HG02642 (cell line): ENCODE data around the gene BIRC3.
"Not testable (repeated sequence)": the region's sequence is repeated elsewhere in the genome, so short reads cannot be mapped to it uniquely, and the experiment has no call there.

Experiments used
- ATAC-seq: cut with Tn5 transposase; IDR thresholded peaks from one replicate; pipeline ENCODE4 v1.9.1; 2021; ENCODE audit warnings: mild to moderate bottlenecking; ENCODE audit not compliant: unreplicated experiment, poor library complexity

BIRC3 gene

GRCh38 chr11:102320679-102321078, 3.4 kb downstream of the BIRC3 start:
- ATAC-seq: no peak

- no peak for ATAC-seq
Observed at GRCh38 chr11:102322560-102322959, 5.3 kb downstream of the BIRC3 start.

GRCh38 chr11:102323542-102324251, 6.4 kb downstream of the BIRC3 start:
- ATAC-seq: no peak

- no peak for ATAC-seq
Observed at GRCh38 chr11:102325088-102325487, 7.8 kb downstream of the BIRC3 start.

GRCh38 chr11:102328748-102329147, 11.5 kb downstream of the BIRC3 start:
- no peak for ATAC-seq

GRCh38 chr11:102330231-102330630, 12.9 kb downstream of the BIRC3 start:
- ATAC-seq: no peak

GRCh38 chr11:102331341-102331740, 14.1 kb downstream of the BIRC3 start:
- ATAC-seq: no peak

GRCh38 chr11:102332611-102332994, 15.3 kb downstream of the BIRC3 start:
- ATAC-seq: no peak

GRCh38 chr11:102338479-102339010, 21.3 kb downstream of the BIRC3 start:
- ATAC-seq: no peak

GRCh38 chr11:102341311-102341710, 24.0 kb downstream of the BIRC3 start:
- ATAC-seq: not testable (repeated sequence)

- ATAC-seq: peak; percentile 39
Observed at GRCh38 chr11:102341844-102342318, 24.6 kb downstream of the BIRC3 start.

GRCh38 chr11:102343809-102344208, 26.5 kb downstream of the BIRC3 start:
- no peak for ATAC-seq

GRCh38 chr11:102345904-102346303, 28.6 kb downstream of the BIRC3 start:
- no peak for ATAC-seq

- ATAC-seq: no peak
Observed at GRCh38 chr11:102346456-102346747, 29.1 kb downstream of the BIRC3 start.

GRCh38 chr11:102346748-102347461, 29.6 kb downstream of the BIRC3 start, which contains the start of gene BIRC2:
BIRC2 (plus strand) TSS chr11:102347214; CDS start chr11:102349855, 2,641 bp downstream.
- ATAC-seq: peak; percentile 93

GRCh38 chr11:102347462-102348370, 30.4 kb downstream of the BIRC3 start:
- ATAC-seq: peak; percentile 16

- no peak for ATAC-seq
Observed at GRCh38 chr11:102357116-102357515, 39.8 kb downstream of the BIRC3 start.

- ATAC-seq: no peak
Observed at GRCh38 chr11:102359372-102359771, 42.1 kb downstream of the BIRC3 start.

GRCh38 chr11:102360681-102361080, 43.4 kb downstream of the BIRC3 start:
- ATAC-seq: no peak
